ENCODE data around the gene SGPL1.
A peak's percentile ranks its signal among the peaks of the same experiment; 100 is the strongest.
"Not testable (repeated sequence)": the region's sequence is repeated elsewhere in the genome, so short reads cannot be mapped to it uniquely, and the experiment has no call there.

SGPL1 gene

DNA sequence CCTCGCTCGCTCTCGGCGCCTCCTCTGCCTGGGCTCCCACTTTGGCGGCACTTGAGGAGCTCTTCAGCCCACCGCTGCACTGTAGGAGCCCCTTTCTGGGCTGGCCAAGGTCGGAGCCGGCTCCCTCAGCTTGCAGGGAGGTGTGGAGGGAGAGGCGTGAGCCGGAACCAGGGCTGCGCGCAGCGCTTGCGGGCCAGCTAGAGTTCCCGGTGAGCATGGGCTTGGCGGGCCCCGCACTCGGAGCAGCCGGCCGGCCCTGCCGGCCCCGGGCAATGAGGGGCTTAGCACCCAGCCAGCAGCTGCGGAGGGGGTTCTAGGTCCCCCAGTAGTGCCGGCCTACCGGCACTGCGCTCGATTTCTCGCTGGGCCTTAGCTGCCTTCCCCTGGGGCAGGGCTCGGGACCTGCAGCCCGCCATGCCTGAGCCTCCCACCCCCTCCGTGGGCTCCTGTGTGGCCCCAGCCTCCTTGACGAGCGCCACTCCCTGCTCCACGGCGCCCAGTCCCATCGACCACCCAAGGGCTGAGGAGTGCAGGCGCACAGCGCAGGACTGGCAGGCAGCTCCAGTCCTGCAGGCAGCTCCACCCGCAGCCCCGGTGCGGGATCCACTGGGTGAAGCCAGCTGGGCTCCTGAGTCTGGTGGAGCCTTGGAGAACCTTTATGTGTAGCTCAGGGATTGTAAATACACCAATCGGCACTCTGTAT is 45.9 kb downstream of the SGPL1 start:
- H3K36me3 ChIP-seq (ENCODE audit: control insufficient read depth, insufficient read depth, low read length); H3K4me3 ChIP-seq (ENCODE audit: low read length); H3K27ac ChIP-seq (ENCODE audit: low read depth, low read length); H3K27me3 ChIP-seq (ENCODE audit: control insufficient read depth, insufficient read depth, low read length); H3K4me1 ChIP-seq (ENCODE audit: control insufficient read depth, insufficient read depth, low read length); H3K9ac ChIP-seq (ENCODE audit: low read length): not testable (repeated sequence)

DNA sequence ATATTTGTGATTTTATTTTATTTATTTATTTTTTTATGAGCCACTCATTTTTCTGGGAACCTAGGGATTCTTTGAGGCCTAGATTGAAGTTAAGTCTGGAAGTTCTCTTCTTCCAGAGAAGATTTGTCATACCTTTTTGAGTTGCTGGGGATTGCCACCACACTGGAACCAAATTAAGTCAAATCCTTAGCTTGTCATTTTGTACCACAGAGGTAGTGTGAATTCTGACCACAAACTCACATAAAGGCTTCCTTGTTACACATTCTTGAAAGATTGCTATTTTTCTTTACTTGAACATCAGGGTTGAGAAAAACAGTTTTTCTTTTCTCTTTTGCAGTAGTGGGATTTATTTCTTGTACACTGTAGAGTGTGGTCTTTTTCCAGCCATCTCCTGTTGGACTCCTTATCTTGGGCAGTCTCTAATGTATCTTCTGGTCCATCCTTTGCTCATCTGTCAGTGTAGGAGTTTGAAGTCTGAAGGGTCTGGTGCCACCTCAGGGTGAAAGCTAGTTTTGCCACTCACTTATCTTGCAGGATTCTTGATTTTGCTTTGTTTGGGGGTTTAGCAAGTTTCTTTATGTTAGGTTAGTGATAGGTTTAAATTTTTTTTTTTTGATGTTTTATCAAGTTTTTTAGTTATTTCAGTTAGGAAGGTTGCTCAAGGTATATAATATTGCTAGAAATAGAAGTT is 47.9 kb downstream of the SGPL1 start:
- H3K9ac ChIP-seq (ENCODE audit: low read length): no peak overlapping the region
- peaks cover 2% of the 10 kb centered on the region for H3K27me3 ChIP-seq (ENCODE audit: control insufficient read depth, insufficient read depth, low read length)
- no peak overlapping the region for H3K27ac ChIP-seq (ENCODE audit: low read depth, low read length)
- H3K4me1 ChIP-seq (ENCODE audit: control insufficient read depth, insufficient read depth, low read length): no peaks in the 10 kb centered on the region
- no peak overlapping the region for H3K4me3 ChIP-seq (ENCODE audit: low read length)
- peaks cover 4% of the 10 kb centered on the region for H3K36me3 ChIP-seq (ENCODE audit: control insufficient read depth, insufficient read depth, low read length)

DNA sequence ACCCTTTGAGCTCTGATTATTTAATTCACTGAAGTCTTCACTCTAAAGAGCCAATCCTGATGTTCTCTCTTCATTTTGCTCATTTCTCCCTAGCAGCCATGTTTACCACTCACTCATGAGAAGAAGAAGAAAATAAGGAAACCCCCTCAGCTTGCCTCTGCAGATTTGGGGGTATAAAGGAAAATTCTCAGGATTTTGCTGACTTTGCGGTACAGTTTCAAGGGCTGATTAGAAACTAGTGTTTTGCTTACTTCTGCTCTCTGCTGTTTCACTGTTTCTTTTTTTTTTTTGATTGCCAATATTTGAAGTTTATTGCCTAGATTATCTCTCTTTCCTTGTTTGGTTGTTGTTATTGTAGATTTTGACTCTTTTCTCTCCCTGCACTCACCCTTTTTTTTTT is 49.2 kb downstream of the SGPL1 start:
- Histone ChIP-seq H3K4me3 (ENCODE audit: low read length) (no peak overlapping the region), H3K27ac (ENCODE audit: low read depth, low read length) (no peak overlapping the region), H3K4me1 (ENCODE audit: control insufficient read depth, insufficient read depth, low read length) (no peaks in the 10 kb centered on the region), H3K27me3 (ENCODE audit: control insufficient read depth, insufficient read depth, low read length) (peaks cover 2% of the 10 kb centered on the region), H3K9ac (ENCODE audit: low read length) (no peak overlapping the region), H3K36me3 (ENCODE audit: control insufficient read depth, insufficient read depth, low read length) (peaks cover 7% of the 10 kb centered on the region)

DNA sequence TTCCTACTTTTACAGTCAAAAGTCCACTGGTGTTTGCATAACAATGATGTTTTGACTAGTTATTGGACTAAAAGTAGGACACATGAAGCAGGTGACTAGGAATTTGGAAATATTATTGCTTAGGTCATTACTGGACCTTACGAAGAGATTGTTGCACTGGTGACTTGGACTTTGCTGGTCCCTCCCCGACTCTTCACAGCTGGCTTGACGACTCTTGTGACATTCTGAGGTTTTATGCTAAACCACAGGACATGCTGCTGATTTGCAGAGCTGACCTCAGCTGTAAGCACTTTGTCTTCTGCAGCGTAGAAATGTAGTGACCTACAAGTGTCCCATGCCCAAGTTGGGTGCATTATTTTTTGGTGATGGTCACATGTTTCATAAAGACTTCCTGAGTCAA is 50.7 kb downstream of the SGPL1 start:
- no peak overlapping the region for H3K4me3 ChIP-seq (ENCODE audit: low read length)
- no peak overlapping the region for H3K27ac ChIP-seq (ENCODE audit: low read depth, low read length)
- H3K36me3 ChIP-seq (ENCODE audit: control insufficient read depth, insufficient read depth, low read length): peaks cover 12% of the 10 kb centered on the region
- H3K4me1 ChIP-seq (ENCODE audit: control insufficient read depth, insufficient read depth, low read length): no peaks in the 10 kb centered on the region
- H3K9ac ChIP-seq (ENCODE audit: low read length): no peak overlapping the region
- peaks cover 2% of the 10 kb centered on the region for H3K27me3 ChIP-seq (ENCODE audit: control insufficient read depth, insufficient read depth, low read length)

DNA sequence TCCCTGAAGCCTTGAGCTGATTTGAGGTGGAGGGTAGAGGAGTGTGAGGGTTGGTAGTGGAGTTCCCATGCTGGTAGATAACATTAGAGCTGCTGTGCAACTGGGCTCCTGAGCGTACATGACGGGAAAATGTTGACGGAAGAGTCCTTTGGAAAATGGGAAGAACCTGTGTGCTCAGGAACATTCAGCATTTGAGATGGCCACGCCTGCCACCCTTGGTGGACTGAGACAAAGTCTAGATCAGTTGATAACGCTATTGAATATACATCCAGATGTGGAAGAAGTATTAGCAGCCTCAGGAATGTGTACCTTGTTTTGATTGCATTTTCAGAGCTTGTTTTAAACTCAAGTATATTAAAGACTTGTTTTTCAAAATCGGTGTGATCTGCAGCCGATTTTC is 56.5 kb downstream of the SGPL1 start:
- peaks cover 24% of the 10 kb centered on the region for H3K36me3 ChIP-seq (ENCODE audit: control insufficient read depth, insufficient read depth, low read length)
- no peak overlapping the region for H3K9ac ChIP-seq (ENCODE audit: low read length)
- peaks cover 2% of the 10 kb centered on the region for H3K27me3 ChIP-seq (ENCODE audit: control insufficient read depth, insufficient read depth, low read length)
- no peak overlapping the region for H3K27ac ChIP-seq (ENCODE audit: low read depth, low read length)
- H3K4me1 ChIP-seq (ENCODE audit: control insufficient read depth, insufficient read depth, low read length): no peaks in the 10 kb centered on the region
- no peak overlapping the region for H3K4me3 ChIP-seq (ENCODE audit: low read length)

DNA sequence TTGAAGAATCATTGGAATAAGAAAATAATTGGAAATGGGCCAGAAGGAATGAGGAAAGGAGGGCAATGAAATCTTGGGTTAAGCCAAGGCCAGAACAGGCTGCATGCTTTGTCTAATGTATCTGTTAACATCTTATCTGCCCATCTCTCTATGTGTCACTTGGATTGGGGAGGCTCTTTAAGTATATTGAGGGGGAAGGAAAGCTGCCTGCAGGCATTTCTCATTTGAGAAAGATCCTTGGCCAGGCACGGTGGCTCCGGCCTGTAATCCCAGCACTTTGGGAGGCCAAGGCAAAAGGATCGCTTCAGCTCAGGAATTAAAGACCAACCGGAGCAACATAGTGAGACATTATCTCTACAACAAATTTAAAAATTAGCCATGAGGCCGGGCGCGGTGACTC is 58.3 kb downstream of the SGPL1 start:
- H3K4me3 ChIP-seq (ENCODE audit: low read length): no peak overlapping the region
- peaks cover 29% of the 10 kb centered on the region for H3K36me3 ChIP-seq (ENCODE audit: control insufficient read depth, insufficient read depth, low read length)
- H3K27ac ChIP-seq (ENCODE audit: low read depth, low read length): no peak overlapping the region
- no peaks in the 10 kb centered on the region for H3K27me3 ChIP-seq (ENCODE audit: control insufficient read depth, insufficient read depth, low read length)
- no peak overlapping the region for H3K9ac ChIP-seq (ENCODE audit: low read length)
- H3K4me1 ChIP-seq (ENCODE audit: control insufficient read depth, insufficient read depth, low read length): no peaks in the 10 kb centered on the region

DNA sequence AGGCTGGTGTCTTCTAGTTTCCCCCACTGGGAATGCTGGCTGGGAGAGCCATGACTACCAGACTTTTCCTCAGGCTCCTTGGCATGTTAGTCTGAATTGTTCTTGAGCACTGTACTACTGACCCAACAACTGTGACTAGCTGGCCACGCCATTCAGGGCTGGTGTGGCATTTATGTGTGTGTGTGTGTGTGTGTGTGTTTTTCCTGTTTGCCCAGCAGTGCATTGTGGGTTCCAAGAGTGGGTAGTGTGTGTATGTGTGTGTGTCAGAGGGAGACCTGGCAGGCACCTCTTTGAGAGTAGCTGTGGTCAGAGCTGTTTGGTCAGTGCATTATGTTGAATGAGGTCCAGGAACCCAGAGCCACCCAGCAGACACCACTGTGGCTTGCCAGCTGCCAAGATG is 63.5 kb downstream of the SGPL1 start:
- Histone ChIP-seq H3K36me3 (ENCODE audit: control insufficient read depth, insufficient read depth, low read length) (peaks cover 12% of the 10 kb centered on the region), H3K9ac (ENCODE audit: low read length) (no peak overlapping the region), H3K27ac (ENCODE audit: low read depth, low read length) (no peak overlapping the region), H3K27me3 (ENCODE audit: control insufficient read depth, insufficient read depth, low read length) (no peaks in the 10 kb centered on the region), H3K4me1 (ENCODE audit: control insufficient read depth, insufficient read depth, low read length) (no peaks in the 10 kb centered on the region), H3K4me3 (ENCODE audit: low read length) (no peak overlapping the region)

DNA sequence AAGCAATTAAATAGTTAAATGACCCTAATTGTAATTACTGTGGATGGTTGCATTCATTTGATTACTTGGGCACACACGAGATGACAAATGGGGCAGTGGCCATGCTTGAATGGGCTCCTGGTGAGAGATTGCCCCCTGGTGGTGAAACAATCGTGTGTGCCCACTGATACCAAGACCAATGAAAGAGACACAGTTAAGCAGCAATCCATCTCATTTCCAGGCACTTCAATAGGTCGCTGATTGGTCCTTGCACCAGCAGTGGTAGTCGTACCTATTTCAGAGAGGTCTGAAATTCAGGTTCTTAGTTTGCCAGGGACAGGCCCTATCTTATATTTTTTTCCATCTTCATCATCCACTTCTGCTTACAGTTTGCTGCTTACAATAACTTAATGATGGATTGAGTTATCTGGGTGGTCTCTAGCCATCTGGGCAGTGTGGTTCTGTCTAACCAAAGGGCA is 64.4 kb downstream of the SGPL1 start:
- H3K27me3 ChIP-seq (ENCODE audit: control insufficient read depth, insufficient read depth, low read length): no peaks in the 10 kb centered on the region
- no peak overlapping the region for H3K9ac ChIP-seq (ENCODE audit: low read length)
- no peak overlapping the region for H3K27ac ChIP-seq (ENCODE audit: low read depth, low read length)
- no peaks in the 10 kb centered on the region for H3K4me1 ChIP-seq (ENCODE audit: control insufficient read depth, insufficient read depth, low read length)
- peaks cover 12% of the 10 kb centered on the region for H3K36me3 ChIP-seq (ENCODE audit: control insufficient read depth, insufficient read depth, low read length)
- no peak overlapping the region for H3K4me3 ChIP-seq (ENCODE audit: low read length)

DNA sequence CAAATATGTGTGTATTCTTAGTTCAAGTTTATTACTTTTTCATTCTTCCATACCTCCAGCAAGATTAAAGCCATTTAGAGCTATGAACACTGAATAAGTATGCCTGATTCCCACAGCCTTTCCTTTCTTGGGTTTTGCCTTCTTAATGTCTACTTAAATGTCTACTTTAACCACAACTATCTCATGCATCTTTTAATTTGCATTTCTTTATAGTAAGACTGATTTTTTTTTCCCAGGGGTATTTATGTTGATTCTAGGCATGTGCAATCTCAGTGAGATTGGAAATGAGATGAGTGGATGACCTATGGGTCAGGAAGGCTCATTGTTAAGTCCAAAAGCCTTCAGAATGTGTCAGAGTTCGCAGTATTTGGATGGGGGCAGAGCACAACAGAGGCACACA is 69.0 kb downstream of the SGPL1 start:
- peaks cover 3% of the 10 kb centered on the region for H3K36me3 ChIP-seq (ENCODE audit: control insufficient read depth, insufficient read depth, low read length)
- no peak overlapping the region for H3K9ac ChIP-seq (ENCODE audit: low read length)
- no peaks in the 10 kb centered on the region for H3K4me1 ChIP-seq (ENCODE audit: control insufficient read depth, insufficient read depth, low read length)
- H3K27ac ChIP-seq (ENCODE audit: low read depth, low read length): no peak overlapping the region
- H3K27me3 ChIP-seq (ENCODE audit: control insufficient read depth, insufficient read depth, low read length): no peaks in the 10 kb centered on the region
- H3K4me3 ChIP-seq (ENCODE audit: low read length): no peak overlapping the region

DNA sequence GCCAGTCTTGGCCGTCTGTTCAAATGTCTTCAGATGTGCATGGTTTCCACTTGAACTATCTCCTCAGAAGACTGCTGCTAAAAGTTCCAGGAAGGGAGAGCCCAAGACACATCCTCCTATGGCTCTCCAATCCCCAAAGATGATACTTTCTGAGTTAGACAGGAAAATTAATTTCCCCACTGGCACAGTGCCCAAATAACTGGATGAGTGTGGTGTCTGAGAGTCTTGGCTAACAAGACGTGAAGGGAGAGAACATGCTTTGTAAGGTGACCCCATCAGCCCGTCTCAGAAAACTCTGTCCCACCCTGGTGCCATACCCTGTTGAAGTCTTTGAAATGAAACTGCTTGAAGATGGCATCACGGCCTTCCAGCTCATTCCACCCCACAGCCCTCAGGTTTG is 69.7 kb downstream of the SGPL1 start:
- H3K27me3 ChIP-seq (ENCODE audit: control insufficient read depth, insufficient read depth, low read length): no peaks in the 10 kb centered on the region
- H3K36me3 ChIP-seq (ENCODE audit: control insufficient read depth, insufficient read depth, low read length): peaks cover 3% of the 10 kb centered on the region
- no peak overlapping the region for H3K27ac ChIP-seq (ENCODE audit: low read depth, low read length)
- no peak overlapping the region for H3K9ac ChIP-seq (ENCODE audit: low read length)
- no peak overlapping the region for H3K4me3 ChIP-seq (ENCODE audit: low read length)
- H3K4me1 ChIP-seq (ENCODE audit: control insufficient read depth, insufficient read depth, low read length): no peaks in the 10 kb centered on the region

DNA sequence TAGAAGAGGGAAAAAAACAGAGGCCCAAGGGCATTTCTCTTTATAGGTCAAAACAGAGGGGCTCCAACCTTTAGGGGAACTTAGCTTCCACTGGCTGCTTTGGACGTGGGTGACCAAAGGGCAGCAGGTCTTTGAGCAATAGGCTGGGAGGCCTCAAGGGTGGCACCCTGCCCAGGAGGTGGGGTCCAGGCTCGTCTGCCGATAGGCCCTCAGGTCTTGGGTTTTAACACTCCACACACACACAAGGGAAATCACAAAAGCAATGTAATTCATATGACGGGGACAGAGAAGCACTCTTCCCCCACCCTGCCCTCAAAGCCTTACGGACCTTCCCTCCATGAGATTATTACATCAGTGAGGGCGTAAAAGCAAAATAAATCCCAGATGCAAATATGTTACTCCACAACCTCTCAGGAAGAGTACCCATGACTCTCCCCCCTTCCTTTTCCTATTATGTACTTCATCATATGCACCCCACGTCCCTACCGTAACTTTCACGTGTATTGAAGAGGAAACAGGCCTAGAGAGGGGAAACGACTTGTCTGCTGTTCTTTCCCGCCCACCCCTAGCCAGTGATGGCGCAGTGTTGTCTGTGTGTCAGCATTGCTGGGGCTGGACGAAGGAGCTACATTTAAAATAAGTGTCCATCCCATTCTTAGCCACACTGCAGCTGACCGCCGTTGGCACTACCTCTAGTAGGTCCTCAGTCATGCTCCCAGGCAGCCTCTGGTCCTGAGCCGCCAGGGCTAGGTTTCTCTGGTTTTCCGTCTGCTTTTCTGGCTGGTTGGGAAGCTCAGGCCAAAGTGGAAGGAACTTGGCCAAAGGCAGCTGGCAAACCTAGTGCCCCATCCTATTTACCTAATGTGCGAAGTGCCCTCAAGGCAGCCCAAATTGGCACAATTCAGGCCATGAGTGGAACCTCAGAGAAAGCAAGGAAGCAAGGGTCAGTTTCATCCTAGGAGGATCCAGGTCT is 70.5 kb downstream of the SGPL1 start:
- no peak overlapping the region for H3K27ac ChIP-seq (ENCODE audit: low read depth, low read length)
- H3K27me3 ChIP-seq (ENCODE audit: control insufficient read depth, insufficient read depth, low read length): no peaks in the 10 kb centered on the region
- no peak overlapping the region for H3K9ac ChIP-seq (ENCODE audit: low read length)
- H3K36me3 ChIP-seq (ENCODE audit: control insufficient read depth, insufficient read depth, low read length): peaks cover 3% of the 10 kb centered on the region
- H3K4me1 ChIP-seq (ENCODE audit: control insufficient read depth, insufficient read depth, low read length): no peaks in the 10 kb centered on the region
- no peak overlapping the region for H3K4me3 ChIP-seq (ENCODE audit: low read length)

DNA sequence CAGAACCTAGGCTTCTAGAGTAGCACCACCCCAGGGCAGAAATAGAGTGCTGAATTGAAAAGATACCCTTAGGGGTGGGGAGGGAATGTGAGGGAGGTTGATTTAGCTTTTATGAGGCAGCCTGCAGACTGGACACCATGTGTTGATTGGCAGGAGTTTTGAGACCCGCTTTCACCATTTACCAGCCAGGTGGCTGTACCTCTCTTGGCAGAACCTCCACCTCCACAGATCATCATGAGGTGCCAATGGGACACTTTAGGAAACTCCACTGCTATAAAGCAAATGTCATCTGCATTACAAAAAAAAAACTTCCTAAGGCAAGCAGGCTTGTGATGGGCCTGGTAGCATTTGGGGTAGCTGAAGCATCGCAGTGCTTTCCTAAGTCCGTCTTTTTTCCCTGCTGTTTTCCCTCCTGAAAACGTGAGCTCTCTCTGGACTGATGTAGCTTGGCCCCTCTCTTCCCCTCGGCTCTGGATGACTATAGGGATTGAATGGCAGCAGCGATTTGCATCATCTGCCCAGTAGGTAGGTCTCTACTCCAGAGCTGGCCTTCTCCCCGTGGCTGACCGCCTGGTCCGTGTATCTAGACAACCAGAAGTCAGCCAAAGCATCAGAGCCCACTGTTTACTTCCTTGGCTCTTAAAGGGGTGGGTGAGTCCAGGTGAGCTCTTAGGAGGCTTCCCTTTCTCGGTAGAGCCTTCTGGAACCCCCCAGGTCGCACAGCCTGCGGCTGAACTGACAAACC is 71.3 kb downstream of the SGPL1 start:
- peaks cover 3% of the 10 kb centered on the region for H3K36me3 ChIP-seq (ENCODE audit: control insufficient read depth, insufficient read depth, low read length)
- H3K4me3 ChIP-seq (ENCODE audit: low read length): peak overlapping the region; percentile 89
- no peak overlapping the region for H3K9ac ChIP-seq (ENCODE audit: low read length)
- no peaks in the 10 kb centered on the region for H3K4me1 ChIP-seq (ENCODE audit: control insufficient read depth, insufficient read depth, low read length)
- H3K27me3 ChIP-seq (ENCODE audit: control insufficient read depth, insufficient read depth, low read length): no peaks in the 10 kb centered on the region
- H3K27ac ChIP-seq (ENCODE audit: low read depth, low read length): peak overlapping the region; percentile 90

All from rectal smooth muscle tissue (tissue), 1 donor.